HG03280 (cell line): ENCODE results near the gene LRRC4B.

Source experiments
- ATAC-seq: cut with Tn5 transposase; IDR thresholded peaks from one replicate; pipeline ENCODE4 v1.9.1; 2021; ENCODE audit warnings: mild to moderate bottlenecking, moderate library complexity; ENCODE audit not compliant: unreplicated experiment

Gene LRRC4B

DNA sequence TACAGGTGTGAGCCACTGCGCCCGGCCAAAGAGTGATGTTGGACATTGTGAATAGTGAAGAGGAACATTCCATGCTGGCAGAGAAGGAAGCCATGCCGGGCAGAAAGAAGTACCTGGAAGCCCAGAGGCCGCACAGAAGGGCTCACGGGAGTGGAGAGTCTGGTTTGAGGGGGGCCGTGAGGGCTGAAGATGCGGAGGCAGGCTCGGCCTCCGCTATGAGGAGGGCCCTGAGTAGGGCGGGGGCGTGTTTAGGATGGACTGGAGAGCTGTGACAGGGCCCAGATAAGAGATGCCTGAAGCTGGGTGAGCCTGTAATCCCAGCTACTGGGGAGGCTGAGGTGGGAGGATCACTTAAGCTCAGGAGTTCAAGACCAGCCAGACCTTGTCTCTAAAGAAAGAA lies 58.9 kb downstream of the LRRC4B start:
- no peak for ATAC-seq

- ATAC-seq, result no peak
These were observed 59.4 kb downstream of the LRRC4B start for GRCh38 chr19:50508843-50509190.

- ATAC-seq, result no peak
These were observed 60.9 kb downstream of the LRRC4B start for GRCh38 chr19:50507376-50507775.

DNA sequence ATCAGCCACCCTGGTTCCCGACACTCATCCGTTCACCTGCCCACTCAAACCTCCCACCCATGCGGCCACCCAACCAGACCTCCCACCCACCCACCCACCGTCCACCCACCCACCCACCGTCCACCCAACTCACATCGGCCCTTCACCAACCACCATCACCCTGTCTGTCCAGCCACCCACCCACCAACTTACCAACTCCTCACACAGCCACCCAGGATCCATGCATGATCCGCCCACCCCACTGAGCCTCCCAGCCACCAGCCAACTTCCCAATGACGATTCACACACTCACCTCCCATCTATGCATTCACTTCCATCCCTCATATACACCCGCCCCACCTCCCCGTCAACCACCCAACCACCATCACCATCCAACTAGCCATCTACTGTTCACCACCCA lies 61.5 kb downstream of the LRRC4B start:
- no peak for ATAC-seq

DNA sequence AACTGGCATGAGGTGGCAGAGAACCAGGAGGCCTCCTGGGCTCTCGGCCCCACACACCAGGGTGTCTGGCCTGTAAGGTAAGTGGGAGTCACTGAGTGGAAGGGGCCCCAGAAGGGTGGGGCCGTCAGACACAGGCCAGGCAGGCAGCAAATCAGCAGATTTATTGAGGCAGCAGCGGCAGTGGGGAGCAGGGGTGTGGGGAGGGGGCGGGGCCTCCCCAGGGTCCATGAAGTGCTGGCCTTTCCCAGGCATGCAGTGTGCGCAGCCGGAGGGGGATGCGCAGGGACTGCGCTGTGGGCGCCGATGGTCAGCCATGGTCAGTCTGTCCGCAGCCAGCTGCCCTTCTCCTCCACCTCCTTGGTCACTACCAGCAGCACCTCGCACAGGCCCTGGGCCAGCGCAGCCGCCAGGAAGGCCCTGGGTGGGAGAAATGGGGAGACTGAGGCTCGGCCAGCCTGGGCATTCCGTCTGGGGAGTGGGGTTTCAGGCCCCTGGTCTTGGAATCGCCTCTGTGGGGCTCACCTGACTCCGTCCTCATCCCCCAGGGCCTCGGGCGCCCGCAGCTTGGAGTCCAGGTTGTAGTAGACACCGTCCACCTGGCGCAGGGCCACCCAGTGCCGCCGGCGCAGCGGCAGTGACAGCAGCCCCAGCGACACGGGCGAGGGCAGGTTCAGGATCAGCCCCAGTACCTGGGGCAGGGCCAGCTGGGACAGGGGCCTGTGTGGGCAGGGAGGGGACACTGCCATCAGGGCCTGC lies 62.2 kb downstream of the LRRC4B start:
- no peak for ATAC-seq

- ATAC-seq, result no peak
These were observed 66.4 kb downstream of the LRRC4B start for GRCh38 chr19:50501568-50502475.

GRCh38 chr19:50501186-50501567 lies 67.1 kb downstream of the LRRC4B start:
- ATAC-seq, result no peak

DNA sequence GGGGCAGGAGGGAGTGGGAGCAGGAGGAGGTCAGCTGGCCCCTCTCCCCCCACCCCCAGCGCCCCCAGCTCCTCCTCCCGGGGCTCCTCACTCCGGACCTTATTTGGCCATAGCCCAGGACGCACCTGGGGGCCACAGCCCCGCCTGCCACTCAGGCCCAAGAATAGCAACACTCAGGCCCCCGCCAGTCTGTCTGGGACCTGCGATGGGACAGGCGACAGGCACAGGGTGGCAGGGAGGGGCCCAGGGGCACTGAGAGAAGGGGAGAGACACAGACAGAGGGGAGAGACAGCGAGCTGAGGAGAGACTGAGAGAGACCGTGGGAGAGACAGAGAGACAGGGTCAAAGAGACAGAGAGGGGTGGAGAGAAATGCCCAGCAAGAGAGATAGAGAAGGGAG lies 67.5 kb downstream of the LRRC4B start:
- ATAC-seq, result no peak

- ATAC-seq, result no peak
These were observed 68.0 kb downstream of the LRRC4B start for GRCh38 chr19:50500060-50500752.

GRCh38 chr19:50498219-50499056 lies 69.8 kb downstream of the LRRC4B start:
- ATAC-seq, result no peak

GRCh38 chr19:50497022-50497405 lies 71.2 kb downstream of the LRRC4B start:
- ATAC-seq, result no peak

DNA sequence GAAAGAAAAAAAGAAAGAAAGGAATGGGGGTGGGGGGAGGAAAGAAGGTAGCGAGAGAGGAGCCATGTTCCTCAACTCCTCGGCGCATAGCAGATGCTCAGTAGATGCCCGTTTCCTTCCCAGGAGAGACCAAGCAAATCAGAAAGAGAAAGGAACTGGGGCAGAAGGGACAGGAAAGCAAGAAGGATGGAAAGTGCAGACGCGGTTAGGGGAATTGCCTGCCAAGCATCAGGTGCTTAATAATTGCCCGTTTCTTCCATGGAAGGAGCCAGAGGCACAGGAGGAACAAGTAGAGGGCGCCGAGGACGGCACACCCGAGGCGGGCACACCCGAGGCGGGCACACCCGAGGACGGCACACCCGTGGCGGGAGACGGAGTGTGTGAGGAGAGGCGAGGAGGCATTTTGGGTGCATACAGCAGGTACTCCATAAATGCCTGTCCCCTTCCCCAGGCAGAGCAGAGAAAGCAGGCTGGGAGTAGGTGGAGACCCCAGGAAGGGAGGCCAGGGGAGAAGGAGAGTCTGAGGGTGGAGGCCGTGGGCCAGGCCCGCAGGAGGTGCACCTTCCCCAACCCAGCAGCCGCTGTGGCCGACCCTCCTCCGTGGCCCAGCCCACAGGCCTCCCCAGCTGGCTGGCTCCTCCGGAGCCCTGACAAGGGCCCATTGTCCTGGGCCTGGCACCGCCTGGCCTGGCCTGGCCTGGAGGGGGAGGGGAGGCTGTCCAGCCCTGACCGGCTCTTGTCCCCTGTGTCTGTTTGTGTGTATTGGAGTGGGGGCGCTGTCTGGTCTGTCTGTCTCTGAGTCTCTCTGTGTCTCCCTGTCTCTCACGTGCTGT lies 71.8 kb downstream of the LRRC4B start:
- ATAC-seq, result no peak

GRCh38 chr19:50495020-50495531 lies 73.2 kb downstream of the LRRC4B start:
- ATAC-seq, result no peak

DNA sequence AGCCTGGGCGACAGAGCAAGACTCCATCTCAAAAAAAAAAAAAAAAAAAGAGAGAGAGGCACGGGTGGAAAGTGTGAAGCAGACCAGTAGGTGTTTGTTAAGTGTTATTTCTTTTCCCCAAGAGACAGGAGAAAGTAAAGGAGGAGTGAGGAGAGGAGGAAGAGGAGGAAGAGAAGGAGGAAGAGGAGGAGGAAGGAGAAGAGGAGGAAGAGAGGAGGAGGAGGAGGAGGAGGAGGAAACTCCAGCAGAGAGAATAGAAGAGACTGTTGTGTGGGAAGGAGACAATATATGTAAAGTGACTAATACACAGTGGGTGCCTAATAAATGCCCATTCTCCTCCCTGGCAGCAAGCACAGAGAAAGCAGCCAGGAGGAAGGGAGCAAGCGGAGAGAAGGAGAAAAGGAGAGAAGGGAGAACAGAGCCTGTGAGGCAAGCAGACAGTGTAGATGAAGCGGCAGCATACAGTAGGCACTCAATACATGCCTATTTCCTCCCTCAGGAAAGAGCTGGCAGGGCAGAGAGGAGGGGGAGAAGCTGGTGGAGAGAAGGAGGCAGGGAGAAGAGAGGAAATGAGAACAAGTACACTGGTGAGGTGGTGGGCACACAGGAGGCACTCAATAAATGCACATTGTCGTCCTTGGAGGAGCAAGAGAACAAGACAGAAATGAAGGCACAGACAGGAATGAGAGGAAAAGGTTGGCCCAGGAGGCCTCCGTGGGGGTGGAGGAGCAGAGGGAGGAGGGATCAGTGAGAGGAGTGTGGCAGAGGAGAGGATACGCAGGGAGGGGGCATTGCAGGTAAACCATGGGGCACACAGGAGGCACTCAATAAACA lies 73.8 kb downstream of the LRRC4B start:
- no peak for ATAC-seq

DNA sequence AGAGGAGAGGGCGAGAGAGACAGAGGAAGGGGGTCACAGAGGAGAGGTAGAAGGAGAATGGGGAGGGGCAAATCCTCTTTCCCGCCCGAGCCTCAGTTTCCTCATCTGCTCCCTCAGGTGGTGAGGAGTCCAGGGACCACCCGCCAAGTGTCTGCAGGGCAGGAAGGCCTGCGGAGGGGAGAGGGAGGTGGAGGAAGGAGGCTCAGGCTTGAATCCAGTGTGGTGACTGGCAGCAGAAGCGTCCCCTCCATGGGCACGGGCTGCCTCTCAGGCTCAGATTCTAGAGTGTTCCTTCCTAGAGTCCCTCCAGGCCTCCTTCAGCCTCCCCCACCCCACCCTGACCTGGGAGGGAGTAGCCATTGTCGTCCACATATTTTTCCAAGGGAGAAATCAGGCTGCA lies 75.1 kb downstream of the LRRC4B start:
- ATAC-seq, result no peak

GRCh38 chr19:50492303-50493052 lies 75.8 kb downstream of the LRRC4B start:
- no peak for ATAC-seq

- ATAC-seq, result no peak
These were observed 77.2 kb downstream of the LRRC4B start for GRCh38 chr19:50490991-50491472.

DNA sequence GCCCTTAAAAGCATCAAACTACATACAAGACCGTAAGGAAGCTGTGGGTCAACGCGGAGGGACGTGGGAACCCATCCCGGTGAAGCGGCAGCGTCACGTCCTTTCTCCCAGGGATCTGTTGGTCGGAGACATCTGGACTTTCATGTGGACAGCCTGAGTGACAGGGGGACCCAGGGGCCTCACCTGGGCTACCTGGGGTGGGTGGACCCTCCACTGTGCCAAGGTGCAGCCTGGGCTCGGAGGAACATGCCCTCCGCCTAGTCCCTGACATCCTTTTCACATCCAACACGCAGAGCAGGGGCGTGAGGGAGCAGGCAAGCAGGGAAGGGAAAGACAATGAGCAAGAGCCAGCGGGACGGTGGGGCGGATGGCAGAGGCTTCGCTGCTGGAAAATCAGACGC lies 77.8 kb downstream of the LRRC4B start:
- ATAC-seq, result no peak
